A172 (cell line): Measurements from ENCODE around the gene TMEM61. TPM values are rescaled to one million over a fixed set of nuclear protein-coding genes. Genes with fewer than 3 reads are reported as not detected.
A peak's percentile ranks its signal among the peaks of the same experiment; 100 is the strongest.
"Not testable (repeated sequence)": the region's sequence is repeated elsewhere in the genome, so short reads cannot be mapped to it uniquely, and the experiment has no call there.

ENCODE experiments used
- DNase-seq: peaks from one replicate; pipeline ENCODE4 v3.0.0-alpha.2; 2015; ENCODE audit warnings: low spot score
- total RNA-seq: library from RNA; depleted of rRNA; stranded (reverse); fragments of >200 nt; shearing (Covaris generic); gene quantifications from 2 replicates; pipeline ENCODE4 v1.2.3, GENCODE V29; 2014; rRNA removed

Gene TMEM61
- not detected in 2 replicates for total RNA-seq

DNA sequence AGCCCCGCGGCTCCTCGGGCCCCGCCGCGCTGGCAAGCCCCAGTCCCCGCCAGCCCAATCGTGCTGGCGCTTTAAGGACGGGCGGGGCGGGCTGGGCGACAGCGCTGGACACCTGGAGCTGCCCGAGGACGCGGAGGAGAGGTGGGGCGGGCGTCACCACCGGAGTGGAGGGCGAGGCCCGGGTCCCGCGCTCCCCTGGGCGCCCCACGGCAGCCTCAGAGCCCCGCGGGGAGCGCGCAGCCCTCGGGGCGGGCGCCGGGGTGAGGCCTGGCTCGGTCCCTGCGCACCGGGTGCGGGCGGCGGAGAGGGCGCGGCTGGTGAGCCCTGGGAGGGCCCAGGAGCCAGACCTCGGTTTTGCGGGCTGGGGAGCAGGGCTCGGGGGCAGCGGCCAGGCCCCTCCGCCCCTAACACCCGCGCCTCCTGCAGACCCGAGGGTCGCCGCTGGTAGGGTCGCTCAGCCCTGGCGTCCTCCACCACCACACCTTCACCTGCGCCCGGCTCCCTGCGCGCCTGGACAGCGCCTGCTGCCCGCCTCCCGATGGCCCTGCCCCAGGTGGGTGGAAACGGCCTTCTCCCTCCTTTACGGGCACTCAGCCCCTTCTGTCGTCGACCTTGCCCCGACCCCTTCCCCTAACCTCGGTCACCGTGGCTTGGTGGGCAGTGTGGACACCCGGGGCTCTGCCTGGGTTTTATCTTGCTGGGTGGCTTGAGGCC is at the start of gene TMEM61:
TSS of gene TMEM61 (plus strand) at position 101 of the 714 bp plus-strand sequence. CDS start at position 539, 438 bp downstream.
- DNase-seq: no peak

DNA sequence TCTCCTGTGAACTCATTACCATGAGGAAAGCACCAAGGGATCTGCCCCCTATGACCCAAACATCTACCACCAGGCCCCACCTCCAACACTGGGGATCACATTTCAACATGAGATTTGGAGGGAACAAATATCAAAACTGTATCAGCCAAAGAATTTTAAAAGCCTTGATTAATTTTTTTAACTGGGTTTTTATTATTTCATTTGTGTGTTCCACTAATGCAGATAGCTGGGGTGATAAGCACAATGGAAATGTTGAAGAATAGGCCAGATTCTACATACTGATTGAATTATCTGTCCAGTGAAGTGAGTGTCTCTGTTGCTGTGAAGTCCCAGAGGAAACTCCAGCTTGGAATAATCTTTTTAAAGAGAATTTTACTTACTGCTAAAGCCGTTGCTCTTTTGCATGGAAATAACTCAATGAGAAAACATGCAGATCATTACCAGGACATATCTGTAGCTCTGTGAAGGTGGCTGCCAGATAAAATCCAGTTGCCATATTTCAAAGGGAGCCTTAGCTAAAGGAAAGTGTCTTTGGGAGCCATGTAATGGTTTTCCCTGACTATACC is 49.1 kb upstream of the TMEM61 start:
- DNase-seq: no peak

DNA sequence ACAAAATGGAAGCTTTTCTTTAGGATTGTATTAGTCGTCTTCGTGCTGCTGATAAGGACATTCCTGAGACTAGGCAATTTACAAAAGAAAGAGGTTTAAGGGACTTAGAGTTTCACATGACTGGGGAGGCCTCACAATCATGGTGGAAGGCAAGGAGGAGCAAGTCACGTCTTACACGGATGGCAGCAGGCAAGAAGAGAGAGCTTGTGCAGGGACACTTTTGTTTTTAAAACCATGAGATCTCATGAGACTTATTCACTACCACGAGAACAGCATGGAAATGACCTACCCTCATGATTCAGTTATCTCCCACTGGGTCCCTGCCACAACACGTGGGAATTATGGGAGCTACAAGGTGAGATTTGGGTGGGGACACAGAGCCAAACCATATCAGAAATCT is 46.3 kb upstream of the TMEM61 start:
- DNase-seq: not testable (repeated sequence)

DNA sequence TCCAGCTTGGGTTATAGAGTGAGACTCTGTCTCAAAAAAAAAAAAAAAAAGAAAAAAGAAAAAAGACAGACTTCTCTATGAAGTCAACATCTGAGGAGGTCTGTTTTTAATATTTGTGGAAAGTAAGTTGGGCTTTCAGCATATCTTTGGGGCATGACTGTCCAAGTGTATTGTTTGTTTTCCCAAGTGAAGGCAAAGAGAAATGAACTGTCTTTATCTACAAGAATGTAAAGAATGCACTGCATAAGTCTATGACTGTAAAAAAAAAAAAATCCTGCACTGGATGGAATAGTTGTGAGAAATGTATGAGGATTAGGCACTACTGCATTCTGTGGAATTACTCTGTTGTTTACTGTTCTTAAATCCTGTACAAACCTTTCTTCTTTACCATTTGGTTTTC is 45.6 kb upstream of the TMEM61 start:
- peak; percentile 79 for DNase-seq

DNA sequence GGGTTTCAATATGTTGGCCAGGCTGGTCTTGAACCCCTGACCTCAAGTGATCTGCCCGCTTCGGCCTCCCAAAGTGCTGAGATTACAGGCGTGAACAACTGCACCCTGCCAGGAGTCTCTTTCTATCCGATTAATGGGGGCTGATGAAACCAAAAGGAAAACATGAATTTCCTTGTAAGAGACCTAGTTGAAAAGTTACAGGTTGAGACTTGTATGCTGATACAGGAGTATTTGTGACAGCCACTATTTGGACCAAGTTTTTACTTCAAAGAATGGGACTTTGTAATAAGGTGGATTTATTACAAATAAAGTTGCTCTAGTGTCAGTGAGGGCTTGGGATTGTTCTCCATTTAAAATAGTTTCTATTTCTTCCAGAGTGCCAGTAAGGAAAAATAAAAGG is 43.6 kb upstream of the TMEM61 start:
- no peak for DNase-seq

DNA sequence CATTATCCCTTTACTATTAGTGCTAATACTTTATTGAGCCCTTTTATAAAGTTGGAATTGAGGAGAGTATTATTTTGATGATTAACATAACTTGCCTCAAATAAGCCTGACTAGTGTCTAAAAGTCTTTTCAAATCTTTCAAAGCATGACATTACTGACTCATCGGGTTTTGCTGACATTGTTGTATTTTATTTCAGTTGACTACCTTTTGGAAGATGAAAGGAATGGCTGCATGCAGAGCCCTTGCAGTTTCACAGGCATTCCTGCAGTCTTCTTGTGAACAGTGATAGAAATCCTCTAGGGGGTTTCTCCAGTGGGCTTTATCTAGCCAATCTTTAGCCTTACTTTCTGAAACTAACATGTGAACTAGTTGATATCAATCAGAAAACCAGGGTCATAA is 43.0 kb upstream of the TMEM61 start:
- no peak for DNase-seq

DNA sequence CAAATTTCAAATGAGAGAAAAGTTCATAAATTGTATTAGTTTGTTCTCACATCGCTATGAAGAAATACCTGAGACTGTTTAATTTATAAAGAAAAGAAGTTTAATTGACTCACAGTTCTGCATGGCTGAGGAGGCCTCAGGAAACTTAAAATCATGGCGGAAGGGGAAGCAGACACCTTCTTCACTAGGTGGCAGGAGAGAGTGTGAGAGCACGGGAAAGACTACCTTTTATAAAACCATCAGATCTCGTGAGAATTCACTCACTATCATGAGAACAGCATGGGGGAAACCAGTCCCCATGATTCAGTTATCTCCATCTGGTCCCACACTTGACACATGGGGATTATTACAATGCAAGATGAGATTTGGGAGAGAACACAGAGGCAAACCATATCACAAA is 41.5 kb upstream of the TMEM61 start:
- DNase-seq: not testable (repeated sequence)

DNA sequence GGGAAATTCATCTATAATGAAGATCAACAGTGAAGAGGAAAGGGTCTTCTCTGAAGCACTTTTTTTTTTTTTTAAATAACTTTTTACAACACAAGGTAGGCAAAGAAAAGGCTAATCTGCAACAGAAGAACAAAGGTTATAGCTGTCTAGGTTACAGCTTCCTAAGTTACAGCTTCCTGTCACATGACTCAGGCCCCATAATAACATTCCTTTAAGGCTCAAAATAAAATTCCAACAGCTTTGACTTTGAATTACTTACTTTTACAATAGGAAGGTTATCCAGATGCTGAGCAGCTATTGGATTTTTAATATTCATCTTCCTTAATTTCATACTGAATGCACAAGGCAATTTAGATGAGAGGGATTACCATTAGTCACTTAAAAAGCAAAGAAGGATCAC is 40.4 kb upstream of the TMEM61 start:
- DNase-seq: peak; percentile 46

DNA sequence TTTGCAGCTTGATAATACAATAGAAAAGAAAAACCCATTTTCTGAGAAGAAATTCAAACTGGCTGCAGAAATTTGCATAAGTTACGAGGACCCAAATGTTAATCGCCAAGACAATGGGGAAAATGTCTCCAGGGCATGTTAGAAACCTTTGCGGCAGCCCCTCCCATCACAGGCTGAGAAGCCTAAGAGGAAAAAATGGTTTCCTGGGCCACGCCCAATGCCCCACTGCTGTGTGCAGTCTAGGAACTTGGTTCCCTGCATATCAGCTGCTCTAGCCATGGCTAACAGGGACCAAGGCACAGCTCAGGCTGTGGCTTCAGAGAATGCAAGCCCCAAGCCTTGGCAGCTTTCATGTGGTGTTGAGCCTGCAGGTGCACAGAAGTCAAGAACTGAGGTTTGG is 37.5 kb upstream of the TMEM61 start:
- no peak for DNase-seq

DNA sequence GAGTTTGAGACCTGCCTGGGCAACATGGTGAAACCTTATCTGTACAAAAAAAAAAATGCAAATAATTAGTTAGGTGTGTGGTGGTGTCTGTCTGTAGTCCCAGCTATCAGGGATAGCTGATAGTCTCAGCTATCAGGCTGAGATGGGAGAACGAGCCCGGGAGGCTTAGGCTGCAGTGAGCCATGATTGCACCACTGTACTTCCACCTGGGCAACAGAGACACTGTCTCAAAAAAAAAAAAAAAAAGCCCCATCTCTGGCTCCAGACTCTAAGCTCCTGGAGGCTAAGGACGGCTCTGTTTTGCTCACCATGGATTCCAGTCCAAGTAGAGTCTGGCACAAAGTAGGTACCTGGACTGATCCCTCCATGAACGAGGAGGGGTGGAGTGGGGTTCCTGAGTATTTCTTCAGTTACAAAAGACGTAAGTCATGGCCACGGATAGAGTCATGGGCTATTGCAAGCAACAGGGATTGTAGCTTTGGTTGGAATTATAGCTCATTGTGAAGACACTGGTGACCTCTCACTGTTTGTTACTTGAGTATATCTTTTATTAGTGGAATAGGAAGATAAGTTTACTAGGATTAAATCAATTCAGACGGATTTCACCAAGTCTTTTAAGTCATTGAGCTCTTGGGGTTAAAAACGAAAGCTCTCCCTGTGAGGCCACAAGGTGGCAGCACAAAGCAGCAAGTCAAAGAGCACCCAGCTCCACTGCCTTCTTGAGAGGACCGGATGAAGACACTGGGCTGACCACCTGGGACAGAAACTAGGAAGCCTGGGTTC is 35.6 kb upstream of the TMEM61 start:
- DNase-seq: peak; percentile 75

DNA sequence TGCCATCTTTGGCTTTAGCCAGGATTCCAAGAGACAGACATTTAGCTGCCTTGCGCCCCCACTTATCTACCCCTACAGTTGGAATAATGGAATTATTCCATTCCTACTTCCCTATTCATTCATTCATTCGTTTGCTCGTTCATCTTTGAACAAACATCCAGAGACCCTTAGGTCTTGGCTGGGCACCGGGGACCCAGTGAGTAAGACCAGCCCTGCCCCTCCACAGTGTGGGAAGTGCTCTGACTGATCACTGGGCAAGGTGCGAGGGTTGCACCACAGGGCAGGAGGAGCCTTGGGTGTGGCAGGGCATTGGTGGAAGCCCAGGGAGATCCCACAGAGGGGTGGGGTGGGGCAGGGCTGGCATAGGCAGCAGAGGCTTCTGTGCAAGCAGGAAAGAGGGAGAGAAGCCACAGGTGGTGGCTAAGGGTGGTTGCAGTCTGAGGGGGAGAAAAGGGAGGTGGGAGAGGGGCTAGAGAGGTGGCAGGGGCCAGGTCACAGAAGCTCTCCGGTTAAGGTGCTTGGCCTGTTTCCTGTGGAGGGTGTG is 35.0 kb upstream of the TMEM61 start:
- no peak for DNase-seq

DNA sequence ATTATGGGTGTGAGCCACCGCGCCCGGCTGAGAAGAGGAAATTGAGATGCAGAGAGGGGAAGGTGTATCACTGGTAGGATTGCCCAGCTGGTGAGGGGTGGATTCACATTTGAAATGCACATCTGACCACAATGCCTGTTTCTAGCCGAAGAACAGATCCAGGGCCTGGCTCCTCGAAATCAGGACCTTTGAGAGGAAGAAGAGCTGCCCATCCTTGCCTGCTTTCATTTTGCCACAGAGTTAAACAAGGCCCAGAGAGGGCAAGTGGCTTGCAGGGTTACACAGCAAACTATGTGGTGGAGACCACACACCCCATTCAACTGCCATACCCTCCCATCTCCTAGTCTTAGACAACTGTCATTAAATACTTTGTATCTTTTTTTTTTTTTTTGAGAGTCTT is 32.9 kb upstream of the TMEM61 start:
- no peak for DNase-seq

DNA sequence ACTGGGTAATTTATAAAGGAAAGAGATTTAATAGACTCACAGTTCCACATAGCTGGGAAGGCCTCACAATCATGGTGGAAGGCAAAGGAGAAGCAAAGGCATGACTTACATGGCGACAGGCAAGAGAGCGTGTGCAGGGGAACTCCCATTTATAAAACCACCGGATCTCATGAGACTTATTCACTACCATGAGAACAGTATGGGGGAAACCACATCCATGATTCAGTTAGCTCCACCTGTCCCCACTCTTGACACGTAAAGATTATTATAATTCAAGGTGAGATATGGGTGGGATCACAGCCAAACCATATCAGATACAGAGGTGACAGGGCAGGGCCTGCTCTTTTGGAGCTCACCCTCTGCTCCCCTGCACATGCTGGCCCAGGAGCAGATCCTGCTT is 31.4 kb upstream of the TMEM61 start:
- DNase-seq: no peak

DNA sequence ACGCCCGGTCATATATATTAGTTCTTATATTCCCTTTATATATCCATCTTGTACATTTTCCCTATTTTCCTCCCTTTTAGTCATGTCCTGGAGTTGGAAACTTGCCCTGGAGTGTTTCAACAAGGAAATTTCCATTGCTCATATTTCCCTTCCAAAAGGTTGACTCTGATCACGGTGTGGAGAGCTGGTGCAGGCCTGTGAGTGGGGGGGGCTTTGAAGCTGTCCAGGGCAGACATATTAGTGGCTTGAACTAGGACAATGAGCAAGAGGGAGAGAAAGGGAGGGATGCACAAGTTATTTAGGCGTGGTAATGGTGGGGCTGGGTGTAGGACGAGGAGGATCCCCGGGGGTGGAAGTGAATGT is 30.4 kb upstream of the TMEM61 start:
- DNase-seq: no peak

DNA sequence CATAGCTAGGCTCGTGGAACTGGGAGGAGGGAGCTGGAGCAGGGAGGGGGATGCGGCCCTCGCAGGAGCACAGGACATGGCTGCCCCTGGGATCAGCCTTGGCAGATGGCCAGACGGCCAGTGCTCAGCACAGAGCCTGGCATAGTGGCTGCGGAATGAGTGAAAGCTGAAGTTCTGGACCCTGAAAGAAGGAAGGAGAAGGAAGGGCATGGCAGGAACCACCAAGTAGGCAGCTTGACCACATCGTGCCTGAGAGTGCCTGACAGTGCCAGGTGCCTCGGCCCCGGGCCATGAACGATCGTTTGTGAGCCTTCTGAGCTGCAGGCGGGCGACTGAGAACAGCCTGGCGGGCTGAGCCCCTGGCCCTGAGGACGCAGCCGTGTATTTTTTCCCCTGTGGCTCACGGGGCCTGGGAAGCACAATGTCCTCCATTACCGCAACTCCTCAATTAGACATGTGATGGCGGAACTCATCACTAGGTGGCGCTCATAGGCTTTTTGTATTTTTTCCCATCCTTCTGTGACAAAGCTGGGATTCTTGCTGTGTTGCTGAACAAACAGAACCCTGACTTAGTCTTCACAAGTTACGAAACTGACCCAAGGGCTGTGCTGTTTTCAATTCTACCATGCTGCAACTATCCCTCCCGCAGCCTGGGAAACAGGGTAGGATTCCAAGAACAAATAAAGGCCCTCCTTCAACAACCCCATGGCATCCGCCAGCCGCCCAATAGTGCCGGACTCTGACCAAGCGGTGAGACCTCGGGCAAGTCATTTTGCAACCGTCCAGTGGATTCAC is 29.9 kb upstream of the TMEM61 start:
- DNase-seq: peak; percentile 70

DNA sequence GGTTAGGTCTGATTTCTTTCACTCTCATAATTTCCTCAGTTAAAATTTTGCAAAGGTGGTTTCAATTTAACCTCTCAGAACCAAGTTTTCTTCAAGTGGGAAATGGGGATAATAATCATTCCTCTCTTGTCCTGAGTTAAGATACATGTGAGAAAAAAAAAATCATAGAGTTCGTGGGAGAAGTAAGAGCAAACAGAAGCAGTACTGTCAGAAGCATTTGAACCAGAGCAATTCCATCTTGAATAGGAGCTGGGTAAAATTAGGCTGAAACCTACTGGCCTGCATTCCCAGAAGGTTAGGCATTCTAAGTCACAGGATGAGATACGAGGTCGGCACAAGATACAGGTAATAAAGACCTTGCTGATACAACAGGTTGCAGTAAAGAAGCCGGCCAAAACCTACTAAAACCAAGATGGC is 28.6 kb upstream of the TMEM61 start:
- no peak for DNase-seq

DNA sequence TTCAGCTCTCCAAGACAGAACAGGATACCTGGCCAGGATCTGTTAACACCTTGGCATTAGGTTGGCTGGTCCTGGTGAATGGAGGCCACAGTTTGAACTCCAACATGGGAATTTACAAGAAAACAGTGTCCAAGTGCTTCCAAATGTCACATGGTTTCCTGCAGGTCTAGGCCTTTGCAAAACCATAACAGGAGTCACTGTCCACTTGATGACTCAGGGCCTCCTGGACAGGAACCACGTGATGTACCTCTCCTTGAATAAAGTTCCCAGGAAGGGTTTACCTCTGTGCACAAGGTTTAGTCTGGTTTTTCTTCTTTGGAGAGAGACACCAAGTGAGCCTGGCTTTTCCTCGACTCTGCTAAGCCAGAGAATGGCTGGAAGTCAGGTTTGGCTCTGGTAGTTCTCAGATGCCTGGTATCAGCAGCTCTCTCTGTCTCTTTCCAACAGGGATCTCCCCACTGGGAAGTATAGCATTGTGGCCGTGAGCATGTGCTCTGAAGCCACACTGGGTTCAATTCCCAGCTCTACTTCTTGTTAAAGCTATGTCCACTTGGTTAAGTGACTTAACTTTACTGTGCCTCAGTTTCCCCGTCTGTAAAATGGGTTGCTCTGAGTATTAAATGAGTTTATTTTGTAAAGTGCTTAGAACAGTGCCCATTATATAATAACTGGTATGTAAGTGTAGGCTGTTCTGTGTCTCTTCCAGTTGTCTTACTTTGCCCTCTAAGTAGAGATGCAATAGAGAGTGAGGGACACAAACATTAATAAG is 27.3 kb upstream of the TMEM61 start:
- DNase-seq: peak; percentile 62

DNA sequence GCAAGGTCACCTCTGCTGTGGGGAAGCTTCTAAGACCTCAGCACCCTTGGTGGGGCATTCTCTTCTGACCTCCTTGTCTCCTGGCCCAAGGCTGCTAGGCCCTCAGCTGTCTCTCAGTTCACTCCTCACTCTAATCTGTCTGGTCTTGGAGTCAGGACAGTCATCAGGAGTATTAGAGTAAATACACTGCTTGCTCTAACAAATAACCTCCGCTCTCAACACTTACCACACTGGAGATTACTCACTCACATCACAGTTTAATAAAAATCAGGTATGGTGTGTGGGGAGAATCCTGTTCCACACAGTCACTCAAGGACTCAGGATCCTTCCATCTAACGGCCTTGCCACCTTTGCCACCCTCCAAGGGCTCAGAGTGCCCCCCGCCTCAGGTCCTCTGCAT is 26.6 kb upstream of the TMEM61 start:
- no peak for DNase-seq

DNA sequence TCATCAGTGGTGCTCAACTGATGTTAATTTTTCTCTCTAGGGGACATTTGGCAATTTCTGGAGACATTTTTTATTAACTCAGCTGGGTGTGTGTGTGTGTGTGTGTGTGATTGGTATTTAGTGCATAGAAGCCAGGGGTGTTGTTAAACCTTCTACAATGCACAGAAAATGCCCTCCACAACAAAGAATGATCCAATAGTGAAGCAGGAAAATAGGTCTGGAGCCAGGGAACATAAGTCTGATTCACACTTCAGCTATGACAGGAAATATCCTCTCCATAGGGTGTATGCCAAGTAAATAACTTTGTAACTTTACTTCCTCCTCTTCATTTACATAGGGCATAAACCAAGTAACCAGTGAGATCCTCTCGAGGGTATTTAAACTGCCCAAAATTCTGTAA is 25.1 kb upstream of the TMEM61 start:
- DNase-seq: peak; percentile 79

DNA sequence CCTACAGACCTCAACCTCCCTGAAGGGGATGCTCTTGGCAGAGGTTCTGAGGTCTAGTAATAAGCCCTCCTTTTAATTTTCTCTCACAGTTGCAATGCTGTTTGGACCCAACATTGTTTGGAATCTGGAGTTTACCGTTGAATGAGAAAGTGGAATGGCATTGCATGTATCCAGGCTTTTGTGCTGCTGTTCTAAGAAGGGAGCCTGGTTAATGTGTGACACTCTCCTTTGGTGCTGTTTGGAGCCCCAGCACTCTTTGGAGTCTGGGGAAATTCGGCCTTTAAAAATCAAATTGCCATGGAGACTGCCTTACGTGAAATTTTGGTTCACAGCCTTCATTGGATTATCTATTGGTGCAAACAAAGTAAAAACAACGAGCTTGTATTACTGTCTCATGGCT is 23.7 kb upstream of the TMEM61 start:
- no peak for DNase-seq

DNA sequence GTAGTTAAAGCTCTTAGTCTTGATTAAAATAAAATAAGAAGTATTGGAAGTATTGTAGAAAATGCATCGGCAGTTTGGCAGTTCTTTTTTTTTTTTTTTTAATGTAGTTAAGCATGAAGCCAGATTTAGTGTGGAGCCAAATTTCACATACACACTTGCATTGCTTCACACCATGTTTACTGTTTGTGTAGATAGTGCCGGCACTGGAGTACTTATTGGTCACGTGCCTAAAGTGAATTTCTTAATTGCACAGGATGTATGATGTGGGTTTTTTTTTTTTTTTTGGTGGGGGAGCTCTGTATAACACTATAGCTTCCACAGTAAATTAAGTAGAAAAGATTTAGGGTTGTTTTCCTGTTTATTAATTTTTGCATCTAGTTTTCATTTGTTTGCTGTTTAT is 21.2 kb upstream of the TMEM61 start:
- no peak for DNase-seq
